Stimulated activated naive CD8-positive, alpha-beta T cell treated with anti-CD3 and anti-CD28 coated beads, Interleukin-15, Interleukin-2, amounts not matched to agents 100 ng/mL and 50 ng/mL, for 24 hours (primary cell): ENCODE results near the gene S100A10.

Experiments
- H3K27ac Mint-ChIP-seq: one replicate; pipeline ENCODE4 v1.8.0; 2021; ENCODE audit warnings: mild to moderate bottlenecking, mixed read lengths
- H3K27me3 Mint-ChIP-seq: one replicate; pipeline ENCODE4 v1.8.0; 2021; ENCODE audit warnings: mixed read lengths
- H3K36me3 Mint-ChIP-seq: one replicate; pipeline ENCODE4 v1.8.0; 2021; ENCODE audit warnings: low read depth, mixed read lengths
- H3K4me1 Mint-ChIP-seq: one replicate; pipeline ENCODE4 v1.8.0; 2021; ENCODE audit warnings: low read depth, mixed read lengths
- H3K4me3 Mint-ChIP-seq: one replicate; pipeline ENCODE4 v1.8.0; 2021; ENCODE audit warnings: mild to moderate bottlenecking, mixed read lengths
- H3K9me3 Mint-ChIP-seq: one replicate; pipeline ENCODE4 v1.8.0; 2021; ENCODE audit warnings: mixed read lengths

The S100A10 gene

GRCh38 chr1:151947140-151947539 is 46.5 kb downstream of the S100A10 start:
- Mint-ChIP-seq H3K9me3 (no peaks in the 10 kb centered on the region), H3K27ac (peak overlapping the region; percentile 97), H3K36me3 (no peaks in the 10 kb centered on the region), H3K4me3 (peak overlapping the region; percentile 49), H3K27me3 (no peaks in the 10 kb centered on the region), H3K4me1 (peaks cover 46% of the 10 kb centered on the region)

GRCh38 chr1:151945725-151946722 is 47.6 kb downstream of the S100A10 start:
- Mint-ChIP-seq H3K27ac (peak overlapping the region; percentile 97), H3K9me3 (no peaks in the 10 kb centered on the region), H3K4me3 (peak overlapping the region; percentile 76), H3K27me3 (no peaks in the 10 kb centered on the region), H3K4me1 (peaks cover 58% of the 10 kb centered on the region), H3K36me3 (no peaks in the 10 kb centered on the region)

- Mint-ChIP-seq H3K27me3 (no peaks in the 10 kb centered on the region), H3K27ac (peak overlapping the region; percentile 97), H3K4me1 (peaks cover 68% of the 10 kb centered on the region), H3K36me3 (no peaks in the 10 kb centered on the region), H3K4me3 (peak overlapping the region; percentile 76), H3K9me3 (no peaks in the 10 kb centered on the region)
Measured at GRCh38 chr1:151944857-151945575, 48.6 kb downstream of the S100A10 start.

- H3K9me3 Mint-ChIP-seq: no peaks in the 10 kb centered on the region
- H3K36me3 Mint-ChIP-seq: no peaks in the 10 kb centered on the region
- peak overlapping the region; percentile 97 for H3K27ac Mint-ChIP-seq
- H3K4me3 Mint-ChIP-seq: no peak overlapping the region
- H3K4me1 Mint-ChIP-seq: peaks cover 68% of the 10 kb centered on the region
- no peaks in the 10 kb centered on the region for H3K27me3 Mint-ChIP-seq
Measured at GRCh38 chr1:151944126-151944856, 49.4 kb downstream of the S100A10 start.

- H3K4me3 Mint-ChIP-seq: no peak overlapping the region
- H3K4me1 Mint-ChIP-seq: peaks cover 68% of the 10 kb centered on the region
- no peaks in the 10 kb centered on the region for H3K9me3 Mint-ChIP-seq
- no peak overlapping the region for H3K27ac Mint-ChIP-seq
- no peaks in the 10 kb centered on the region for H3K36me3 Mint-ChIP-seq
- no peaks in the 10 kb centered on the region for H3K27me3 Mint-ChIP-seq
Measured at GRCh38 chr1:151943591-151943990, 50.1 kb downstream of the S100A10 start.

GRCh38 chr1:151942882-151943281 is 50.8 kb downstream of the S100A10 start:
- Mint-ChIP-seq H3K36me3 (no peaks in the 10 kb centered on the region), H3K27ac (peak overlapping the region; percentile 53), H3K4me1 (peaks cover 68% of the 10 kb centered on the region), H3K4me3 (no peak overlapping the region), H3K9me3 (no peaks in the 10 kb centered on the region), H3K27me3 (no peaks in the 10 kb centered on the region)

GRCh38 chr1:151940541-151940940 is 53.1 kb downstream of the S100A10 start:
- Mint-ChIP-seq H3K4me3 (no peak overlapping the region), H3K27ac (peak overlapping the region; percentile 94)

GRCh38 chr1:151939779-151940178 is 53.9 kb downstream of the S100A10 start:
- no peaks in the 10 kb centered on the region for H3K36me3 Mint-ChIP-seq
- no peak overlapping the region for H3K27ac Mint-ChIP-seq
- H3K27me3 Mint-ChIP-seq: peaks cover 9% of the 10 kb centered on the region
- peaks cover 44% of the 10 kb centered on the region for H3K4me1 Mint-ChIP-seq
- H3K4me3 Mint-ChIP-seq: no peak overlapping the region
- no peaks in the 10 kb centered on the region for H3K9me3 Mint-ChIP-seq

More at GRCh38 chr1:151940541-151940940, 53.1 kb downstream of the S100A10 start:
- Mint-ChIP-seq H3K4me1 (peaks cover 51% of the 10 kb centered on the region), H3K27me3 (peaks cover 4% of the 10 kb centered on the region), H3K36me3 (no peaks in the 10 kb centered on the region), H3K9me3 (no peaks in the 10 kb centered on the region)

GRCh38 chr1:151939141-151939540 is 54.5 kb downstream of the S100A10 start:
- H3K27ac Mint-ChIP-seq: no peak overlapping the region
- peaks cover 37% of the 10 kb centered on the region for H3K4me1 Mint-ChIP-seq
- H3K27me3 Mint-ChIP-seq: peaks cover 10% of the 10 kb centered on the region
- H3K4me3 Mint-ChIP-seq: no peak overlapping the region
- no peaks in the 10 kb centered on the region for H3K36me3 Mint-ChIP-seq
- no peaks in the 10 kb centered on the region for H3K9me3 Mint-ChIP-seq

GRCh38 chr1:151936653-151937052 is 57.0 kb downstream of the S100A10 start:
- H3K27ac Mint-ChIP-seq: no peak overlapping the region
- no peaks in the 10 kb centered on the region for H3K36me3 Mint-ChIP-seq
- H3K4me1 Mint-ChIP-seq: peaks cover 17% of the 10 kb centered on the region
- peaks cover 10% of the 10 kb centered on the region for H3K27me3 Mint-ChIP-seq
- no peaks in the 10 kb centered on the region for H3K9me3 Mint-ChIP-seq
- no peak overlapping the region for H3K4me3 Mint-ChIP-seq

GRCh38 chr1:151935894-151936602 is 57.6 kb downstream of the S100A10 start:
- Mint-ChIP-seq H3K4me3 (no peak overlapping the region), H3K27ac (no peak overlapping the region), H3K4me1 (peaks cover 11% of the 10 kb centered on the region), H3K9me3 (no peaks in the 10 kb centered on the region), H3K36me3 (no peaks in the 10 kb centered on the region), H3K27me3 (peaks cover 10% of the 10 kb centered on the region)

GRCh38 chr1:151935154-151935553 is 58.5 kb downstream of the S100A10 start:
- Mint-ChIP-seq H3K4me1 (peaks cover 2% of the 10 kb centered on the region), H3K27me3 (peaks cover 10% of the 10 kb centered on the region), H3K36me3 (no peaks in the 10 kb centered on the region), H3K27ac (no peak overlapping the region), H3K4me3 (no peak overlapping the region), H3K9me3 (no peaks in the 10 kb centered on the region)

- Mint-ChIP-seq H3K4me1 (no peaks in the 10 kb centered on the region), H3K4me3 (no peak overlapping the region), H3K36me3 (no peaks in the 10 kb centered on the region), H3K27ac (no peak overlapping the region), H3K9me3 (no peaks in the 10 kb centered on the region), H3K27me3 (peaks cover 10% of the 10 kb centered on the region)
Measured at GRCh38 chr1:151934048-151934493, 59.6 kb downstream of the S100A10 start.
